Daoy (cell line): Measurements from ENCODE around the gene RIOK3. TPM values are rescaled to one million over a fixed set of nuclear protein-coding genes. Genes with fewer than 3 reads are reported as not detected.
"Not testable (repeated sequence)": the region's sequence is repeated elsewhere in the genome, so short reads cannot be mapped to it uniquely, and the experiment has no call there.

Experiments
- DNase-seq: peaks from one replicate; pipeline ENCODE4 v3.0.0-alpha.2; 2015; ENCODE audit warnings: low read depth
- total RNA-seq: library from RNA; depleted of rRNA; stranded (reverse); fragments of >200 nt; shearing (Covaris generic); gene quantifications from 2 replicates; pipeline ENCODE4 v1.2.3, GENCODE V29; 2014; rRNA removed

Gene RIOK3, protein sequence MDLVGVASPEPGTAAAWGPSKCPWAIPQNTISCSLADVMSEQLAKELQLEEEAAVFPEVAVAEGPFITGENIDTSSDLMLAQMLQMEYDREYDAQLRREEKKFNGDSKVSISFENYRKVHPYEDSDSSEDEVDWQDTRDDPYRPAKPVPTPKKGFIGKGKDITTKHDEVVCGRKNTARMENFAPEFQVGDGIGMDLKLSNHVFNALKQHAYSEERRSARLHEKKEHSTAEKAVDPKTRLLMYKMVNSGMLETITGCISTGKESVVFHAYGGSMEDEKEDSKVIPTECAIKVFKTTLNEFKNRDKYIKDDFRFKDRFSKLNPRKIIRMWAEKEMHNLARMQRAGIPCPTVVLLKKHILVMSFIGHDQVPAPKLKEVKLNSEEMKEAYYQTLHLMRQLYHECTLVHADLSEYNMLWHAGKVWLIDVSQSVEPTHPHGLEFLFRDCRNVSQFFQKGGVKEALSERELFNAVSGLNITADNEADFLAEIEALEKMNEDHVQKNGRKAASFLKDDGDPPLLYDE
- total RNA-seq: 46.6 and 48.7 TPM in 2 replicates

GRCh38 chr18:23452728-23453679, at the start of gene RIOK3:
RIOK3 (plus strand) TSS chr18:23453287; CDS start chr18:23453440, 153 bp downstream.
- DNase-seq: peak; percentile 94

- no peak for DNase-seq
These were observed 49.8 kb upstream of the RIOK3 start for GRCh38 chr18:23403310-23403709.

GRCh38 chr18:23405636-23406035, 47.5 kb upstream of the RIOK3 start:
- DNase-seq: no peak

DNA sequence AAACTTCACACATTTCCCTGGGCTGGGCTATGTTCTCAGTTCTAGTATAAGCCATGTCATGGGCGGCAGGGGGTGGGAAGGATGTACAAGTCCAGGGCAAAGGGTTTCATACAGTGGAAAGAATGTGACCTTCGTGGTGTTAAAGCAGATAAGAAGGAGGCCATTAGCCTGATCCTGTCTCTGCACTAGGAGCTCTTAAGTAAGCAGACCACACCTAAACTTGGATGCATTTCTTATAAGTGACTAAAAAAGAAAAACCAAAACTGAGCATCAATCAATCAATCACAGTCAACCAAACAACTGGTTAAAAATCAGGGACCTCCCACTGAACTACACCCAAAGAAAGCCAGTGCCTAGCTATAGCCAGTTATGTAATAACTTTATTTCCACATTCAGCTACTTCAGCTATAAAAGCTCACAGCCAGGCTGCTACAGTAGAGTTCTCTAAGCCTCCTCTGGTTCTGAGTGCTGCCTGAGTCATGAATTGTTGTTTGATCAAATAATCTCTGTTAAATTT, 46.8 kb upstream of the RIOK3 start:
- peak; percentile 17 for DNase-seq

- no peak for DNase-seq
These were observed 40.6 kb upstream of the RIOK3 start for GRCh38 chr18:23412351-23412964.

DNA sequence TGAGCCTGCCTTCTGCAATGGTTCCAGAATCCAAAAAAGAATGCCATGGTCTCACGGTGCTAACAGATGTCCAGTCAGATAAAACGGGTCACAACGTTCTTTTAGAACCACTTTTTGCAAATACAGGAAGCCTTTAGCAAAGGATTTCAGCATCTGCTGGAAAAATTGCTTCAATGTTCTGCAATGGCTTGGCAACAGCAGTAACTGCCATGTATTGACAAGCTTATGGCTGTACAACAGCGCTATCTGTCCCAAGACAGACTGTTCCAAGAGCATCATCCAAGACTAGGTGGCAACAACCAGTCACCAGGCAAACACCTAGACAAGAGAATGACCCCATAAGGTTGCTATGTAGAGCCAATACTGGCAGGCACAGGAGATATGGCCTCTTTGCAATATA, 37.6 kb upstream of the RIOK3 start:
- DNase-seq: no peak

DNA sequence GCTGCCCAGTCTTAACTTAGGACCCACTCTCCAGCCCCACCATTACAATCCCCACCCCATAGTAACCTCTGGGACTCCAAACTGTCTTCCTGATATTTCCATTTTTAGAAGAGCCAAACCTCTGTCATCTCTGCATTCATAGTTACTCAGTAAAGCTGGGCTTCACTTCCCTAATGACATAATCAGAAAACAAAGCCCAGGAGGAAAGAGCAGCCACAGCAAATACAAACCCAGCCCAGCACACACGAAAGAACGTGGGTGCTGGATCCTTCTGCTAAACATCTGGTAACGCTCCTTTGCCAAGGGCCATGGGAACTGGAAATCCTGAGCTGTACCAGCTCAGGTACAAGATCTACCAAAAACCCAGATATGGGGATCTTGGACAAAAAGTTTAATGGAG, 36.8 kb upstream of the RIOK3 start:
- no peak for DNase-seq

DNA sequence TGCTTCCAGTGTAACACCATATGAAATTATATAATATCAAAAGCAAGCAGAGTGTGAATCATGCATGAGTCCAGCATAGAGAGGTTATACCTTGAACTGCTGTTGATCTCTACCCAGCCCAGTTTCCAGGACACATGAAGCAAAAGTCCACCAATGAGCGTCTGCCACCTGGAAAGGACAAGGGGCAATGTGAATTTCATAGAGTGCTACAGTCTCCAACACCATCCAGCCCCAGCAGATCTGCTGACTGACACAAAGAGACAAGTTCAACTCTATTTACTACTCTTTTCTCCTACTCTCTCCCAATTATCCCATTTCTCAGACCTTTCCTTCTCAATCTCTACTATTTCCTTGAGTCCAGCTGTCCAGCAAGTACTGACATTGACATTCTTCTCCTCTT, 31.8 kb upstream of the RIOK3 start:
- no peak for DNase-seq

DNA sequence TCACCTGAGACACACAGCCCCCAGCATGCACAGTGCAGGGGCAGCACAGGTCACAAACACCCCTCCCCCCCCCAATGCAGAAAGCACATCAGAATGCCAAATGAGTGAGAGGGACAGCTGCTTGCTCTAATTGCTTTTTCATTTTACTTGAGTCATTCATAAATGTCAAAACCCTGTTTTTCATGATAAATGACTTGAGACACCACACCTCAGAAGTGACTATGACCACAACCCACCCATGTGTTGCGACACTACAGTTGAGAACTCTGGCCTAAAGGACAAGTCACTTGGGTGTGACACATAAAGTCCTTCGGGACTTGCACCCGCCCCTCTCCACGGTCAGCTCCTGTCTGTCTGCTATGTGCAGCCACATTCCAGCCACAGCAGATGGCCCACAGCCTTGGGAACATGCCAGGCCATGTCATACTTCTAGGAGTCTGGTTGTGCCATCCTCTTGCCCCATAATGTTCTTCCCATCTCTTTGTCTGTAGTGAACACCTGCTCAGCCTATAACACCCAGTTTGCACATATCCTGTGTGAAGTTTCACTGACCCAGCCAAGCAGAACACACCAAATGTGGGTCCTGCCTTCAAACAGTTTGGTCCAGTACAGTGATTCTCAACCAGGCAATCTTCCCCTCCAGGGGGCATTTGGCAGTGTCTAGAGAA, 30.2 kb upstream of the RIOK3 start:
- peak; percentile 45 for DNase-seq

GRCh38 chr18:23424616-23425015, 28.5 kb upstream of the RIOK3 start:
- no peak for DNase-seq

DNA sequence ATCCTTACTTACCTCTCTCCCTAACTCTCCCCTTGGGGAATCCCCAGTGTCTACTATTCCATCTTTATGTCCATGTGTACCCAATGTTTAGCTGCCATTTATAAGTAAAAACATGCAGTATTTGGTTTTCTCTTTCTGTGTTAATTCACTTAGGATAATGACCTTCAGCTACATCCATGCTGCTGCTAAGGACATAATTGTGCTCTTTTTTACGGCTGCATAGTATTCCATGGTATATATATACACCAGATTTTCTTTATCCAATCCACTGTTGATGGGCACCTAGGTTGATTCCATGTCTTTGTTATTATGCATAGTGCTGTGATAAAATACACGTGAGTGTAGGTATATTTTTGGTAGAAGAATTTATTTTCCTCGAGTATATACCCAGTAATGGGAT, 24.3 kb upstream of the RIOK3 start:
- DNase-seq: no peak

- not testable (repeated sequence) for DNase-seq
These were observed 23.5 kb upstream of the RIOK3 start for GRCh38 chr18:23429538-23429937.

DNA sequence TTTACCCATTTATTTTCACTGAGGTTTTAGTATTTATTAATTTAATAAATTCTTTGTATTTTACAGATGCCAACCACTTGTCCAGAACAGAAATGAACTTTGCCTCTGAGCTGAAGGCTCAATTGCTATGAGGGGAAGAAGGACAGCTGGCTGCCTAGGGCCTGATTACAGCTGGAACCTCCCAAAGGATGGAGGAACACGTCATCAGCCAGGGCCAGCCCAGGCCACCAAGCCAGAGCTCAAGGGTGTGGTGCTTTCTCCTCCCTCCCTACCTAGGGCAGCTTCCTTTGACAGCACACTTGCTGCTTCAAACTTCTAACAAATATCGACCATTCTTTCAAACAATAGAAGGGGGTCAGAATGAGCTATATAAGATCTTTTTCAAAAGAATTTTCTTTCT, 19.7 kb upstream of the RIOK3 start:
- no peak for DNase-seq

DNA sequence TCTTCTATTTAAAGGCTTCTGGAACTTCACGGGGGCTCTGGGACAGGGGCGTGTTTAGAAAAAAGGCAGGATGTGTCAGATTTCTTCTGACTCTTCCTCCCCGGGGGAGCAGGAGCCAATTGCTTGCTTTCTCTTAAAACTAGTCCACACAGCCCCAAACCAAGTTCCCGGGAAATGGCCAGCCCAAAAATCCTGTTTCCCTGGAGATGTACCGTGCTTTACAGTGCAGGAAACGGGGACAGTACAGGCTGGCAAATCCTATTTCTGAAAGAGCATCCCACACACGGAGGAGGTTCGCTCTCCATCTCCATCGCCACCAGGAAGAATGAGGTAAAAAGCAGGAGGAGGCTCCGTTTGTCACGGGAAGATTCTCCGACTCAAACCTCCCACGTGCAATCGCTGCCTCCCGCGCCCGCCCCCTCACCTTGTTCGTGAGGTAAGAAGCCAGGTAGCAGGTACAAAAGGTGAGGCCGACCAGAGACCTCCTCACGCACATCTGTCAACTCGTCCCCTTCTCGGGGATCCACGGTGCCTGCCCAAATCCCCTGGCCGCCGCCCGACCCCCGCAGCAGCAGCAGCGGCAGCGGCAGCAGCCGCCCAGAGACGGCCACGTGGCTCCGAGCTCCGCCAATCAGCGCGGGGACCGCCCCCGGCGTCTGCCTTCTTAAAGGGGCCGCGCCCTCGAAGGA, 15.6 kb upstream of the RIOK3 start:
- peak; percentile 75 for DNase-seq

GRCh38 chr18:23438046-23438377, 15.1 kb upstream of the RIOK3 start:
- no peak for DNase-seq

- no peak for DNase-seq
These were observed 14.3 kb upstream of the RIOK3 start for GRCh38 chr18:23438608-23439366.

GRCh38 chr18:23440131-23440530, 13.0 kb upstream of the RIOK3 start:
- no peak for DNase-seq

- DNase-seq: no peak
These were observed 10.1 kb upstream of the RIOK3 start for GRCh38 chr18:23442958-23443357.

DNA sequence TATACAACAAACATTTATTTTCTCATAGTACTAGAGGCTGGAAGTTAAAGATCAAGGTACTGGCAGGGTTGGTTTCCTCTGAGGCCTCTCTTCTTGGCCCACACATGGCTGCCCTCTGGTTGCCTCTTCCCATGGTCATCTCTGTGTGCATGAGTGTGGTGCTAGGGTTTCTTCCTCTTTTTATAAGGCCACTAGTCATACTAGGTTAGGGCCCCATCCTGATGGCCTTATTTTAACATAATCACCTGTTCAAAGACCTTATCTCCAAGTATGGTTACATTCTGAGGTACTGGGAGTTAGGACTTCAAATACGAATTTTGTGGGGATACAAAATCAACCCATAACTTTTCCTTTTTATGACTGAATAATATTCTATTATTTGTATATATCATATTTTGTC, 4.8 kb upstream of the RIOK3 start:
- no peak for DNase-seq

DNA sequence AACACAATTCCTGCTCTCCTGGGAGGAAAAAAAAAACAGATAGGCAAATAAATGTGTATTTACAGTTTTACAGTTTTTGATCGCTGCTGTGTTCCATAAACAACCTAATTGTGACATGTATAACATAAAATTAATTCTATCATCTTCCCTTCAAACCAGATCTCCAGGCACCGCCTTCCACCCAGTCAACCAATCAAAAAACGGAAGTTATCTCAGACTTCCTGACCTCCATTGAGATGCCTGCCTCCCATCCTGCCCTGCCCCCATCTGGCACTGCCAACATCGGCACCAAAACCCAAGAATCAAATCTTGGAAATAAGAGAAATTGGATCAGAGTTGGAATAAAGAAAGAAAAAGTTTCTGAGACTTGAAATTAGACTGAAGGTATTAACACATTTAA, 3.1 kb upstream of the RIOK3 start:
- DNase-seq: no peak
